HG03066 (cell line): Measurements from ENCODE around the gene BAG5.

Source experiments
- ATAC-seq: cut with Tn5 transposase; IDR thresholded peaks from one replicate; pipeline ENCODE4 v1.9.1; 2021; ENCODE audit warnings: low read depth; ENCODE audit not compliant: unreplicated experiment

BAG5 gene

DNA sequence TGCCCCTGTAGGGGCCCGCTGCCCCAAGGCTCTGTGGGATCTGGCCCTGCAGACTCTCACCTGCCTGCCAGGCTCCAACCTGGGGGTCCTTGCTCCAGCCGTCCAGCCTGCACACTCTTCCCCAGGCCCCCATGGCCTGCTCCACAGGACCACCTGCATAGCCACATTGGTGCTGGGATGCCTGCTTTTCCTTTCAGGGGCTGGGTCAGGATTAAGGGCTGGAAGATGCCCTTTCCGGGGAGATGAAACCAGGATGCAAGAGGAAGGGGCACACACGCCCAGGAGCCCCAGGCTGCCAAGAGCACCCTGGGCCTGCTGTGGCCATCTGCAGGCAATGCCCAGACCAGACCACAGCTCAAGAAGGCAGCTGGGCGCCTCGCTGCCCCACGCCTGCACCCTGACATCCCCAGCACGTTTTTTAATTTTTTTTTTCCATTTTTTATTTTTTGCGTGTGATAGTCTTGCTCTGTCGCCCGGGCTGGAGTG, 15.0 kb downstream of the BAG5 start:
- ATAC-seq = no peak

DNA sequence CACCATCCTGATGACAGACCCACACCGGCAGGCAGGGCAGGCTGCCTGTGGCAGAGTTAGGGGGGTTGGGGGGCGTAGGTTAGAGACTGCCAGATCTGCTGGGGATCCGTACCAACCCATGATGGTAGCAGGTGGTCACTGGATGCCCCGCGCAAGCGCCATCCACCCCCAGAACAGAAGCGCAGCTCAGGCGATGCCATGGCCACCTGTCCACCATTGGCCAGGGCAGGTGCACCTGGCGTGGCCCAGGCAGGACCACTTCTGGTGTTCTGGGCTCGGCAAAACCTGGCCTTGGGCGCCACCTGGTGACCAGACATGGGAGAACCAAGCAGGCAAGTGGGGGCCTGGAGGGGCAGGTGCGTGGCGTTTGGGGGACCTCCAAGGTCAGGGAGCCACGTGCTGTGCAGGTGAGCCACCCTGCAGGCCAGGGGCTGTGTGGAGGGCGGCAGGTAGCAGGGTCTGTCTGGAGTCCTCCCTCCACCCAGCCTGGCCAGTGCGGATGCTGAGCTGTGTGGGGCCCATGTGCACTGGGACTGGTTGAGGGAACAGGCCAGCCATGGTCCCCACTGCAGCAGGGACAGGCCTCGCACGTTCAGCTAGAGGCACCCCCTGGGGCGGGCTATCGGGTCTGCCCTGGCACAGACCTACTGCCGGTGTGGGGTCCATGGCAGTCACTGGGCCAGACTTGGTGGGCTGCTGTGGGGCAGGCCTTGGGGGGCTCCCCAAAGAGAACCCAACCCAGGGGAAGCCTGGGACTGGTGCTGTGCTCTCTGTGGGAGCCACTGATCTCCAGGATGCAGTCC, 15.6 kb downstream of the BAG5 start:
- no peak for ATAC-seq

DNA sequence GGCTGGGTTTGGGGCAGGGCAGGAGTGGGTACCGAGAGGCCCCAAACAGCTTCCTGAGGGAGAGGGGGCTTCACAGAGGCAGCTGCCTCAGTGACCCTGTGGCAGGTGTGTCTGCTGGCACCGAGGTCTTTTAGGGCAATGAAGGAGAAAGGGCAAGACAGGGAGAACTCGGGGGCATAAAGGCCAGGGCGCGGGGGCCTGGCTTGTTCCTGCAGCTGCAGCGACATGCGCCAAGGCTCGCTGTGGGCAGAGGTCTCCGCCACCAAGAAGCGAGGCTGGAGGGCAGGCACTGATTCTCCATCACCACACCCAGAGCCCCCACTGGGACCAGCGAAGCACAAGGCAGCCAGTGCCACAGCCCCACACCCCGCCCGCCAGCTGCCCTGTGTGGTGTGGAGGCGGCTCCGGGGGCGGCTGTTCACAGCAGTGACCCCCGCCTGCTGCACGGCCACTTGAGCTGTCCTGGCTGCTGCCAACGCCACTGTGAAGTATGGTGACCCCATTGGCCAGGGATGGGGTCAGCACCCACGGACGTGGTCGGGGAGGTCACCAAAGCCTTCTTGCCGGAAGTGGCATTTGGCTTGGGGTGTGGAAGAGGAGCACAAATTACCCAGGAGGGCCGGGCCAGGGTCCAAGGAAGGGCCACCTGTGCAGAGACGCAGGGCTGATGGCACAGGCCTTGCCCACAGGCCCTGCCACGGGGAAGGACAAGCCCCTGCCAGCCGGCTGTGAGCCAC, 16.4 kb downstream of the BAG5 start:
- ATAC-seq = no peak

DNA sequence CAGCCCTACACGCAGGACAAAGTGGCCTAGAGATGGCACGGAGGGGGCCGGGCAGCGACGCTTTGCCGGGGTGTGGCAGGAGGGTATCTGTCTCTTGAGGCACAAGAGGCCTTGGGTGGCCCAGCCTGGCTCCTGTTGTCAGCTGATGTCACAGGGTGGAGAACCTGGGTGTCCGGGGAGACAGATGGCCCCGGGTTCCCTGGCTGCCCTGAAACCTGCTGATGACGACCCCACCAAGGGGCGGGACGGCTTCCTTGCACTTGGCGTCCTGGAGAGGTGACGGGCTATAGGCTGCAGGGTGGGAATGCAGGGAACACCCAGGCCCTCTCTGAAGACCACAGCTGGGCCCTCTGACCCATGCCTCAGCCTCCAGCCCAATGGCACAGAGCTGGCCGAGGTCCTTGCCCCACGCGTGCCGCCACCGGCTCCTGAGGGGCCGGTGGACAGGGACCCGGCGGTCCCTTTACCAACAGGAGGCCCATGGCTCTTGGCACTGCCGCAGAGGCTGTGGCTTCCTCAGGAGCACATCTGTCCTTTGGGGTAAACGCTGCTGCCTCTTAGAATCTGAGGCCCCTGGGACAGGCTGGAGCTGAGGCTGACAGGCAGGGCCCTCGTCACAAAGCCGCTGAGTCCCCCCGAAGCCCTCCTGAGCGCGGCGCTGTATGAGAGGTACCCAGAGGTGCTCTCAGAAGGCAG, 17.1 kb downstream of the BAG5 start:
- no peak for ATAC-seq

DNA sequence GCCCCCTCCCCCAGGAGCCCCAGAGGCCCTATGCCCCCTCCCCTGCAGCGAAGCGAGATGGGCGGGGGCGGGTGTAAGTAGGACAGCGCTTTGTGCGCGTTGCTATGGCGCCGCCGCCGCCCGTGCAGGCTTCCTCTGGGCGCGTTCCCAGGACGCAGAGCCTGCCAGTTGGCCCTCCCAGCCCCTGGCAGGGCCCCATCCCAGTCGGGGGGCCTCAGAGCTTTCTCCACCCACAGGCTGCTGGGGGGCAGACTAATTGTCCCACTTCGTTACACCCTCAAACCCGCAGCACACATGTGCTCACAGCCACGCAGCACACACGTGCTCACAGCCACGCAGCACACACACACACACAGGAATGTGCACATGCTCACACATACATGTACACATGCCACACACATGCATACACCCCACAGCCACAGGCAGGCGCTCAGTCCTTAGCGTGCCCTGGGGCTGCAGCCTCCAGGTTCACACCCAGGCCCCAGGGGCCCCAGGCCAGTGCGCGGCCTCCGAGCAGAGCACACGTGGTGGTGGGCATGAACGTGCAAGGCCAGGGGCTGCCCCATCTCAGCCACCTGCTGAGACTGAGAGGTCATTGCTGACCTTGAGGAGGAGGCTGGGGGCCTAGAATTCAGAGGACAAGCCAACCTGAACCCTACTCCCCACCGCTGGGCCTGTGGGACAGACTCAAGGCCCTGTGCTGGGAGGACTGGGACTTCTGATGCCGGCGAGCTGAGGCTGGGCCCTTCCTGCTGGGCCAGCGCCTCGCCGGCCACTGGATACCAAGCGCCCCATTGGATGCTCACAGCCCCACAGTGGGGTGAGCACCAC, 17.9 kb downstream of the BAG5 start:
- no peak for ATAC-seq

DNA sequence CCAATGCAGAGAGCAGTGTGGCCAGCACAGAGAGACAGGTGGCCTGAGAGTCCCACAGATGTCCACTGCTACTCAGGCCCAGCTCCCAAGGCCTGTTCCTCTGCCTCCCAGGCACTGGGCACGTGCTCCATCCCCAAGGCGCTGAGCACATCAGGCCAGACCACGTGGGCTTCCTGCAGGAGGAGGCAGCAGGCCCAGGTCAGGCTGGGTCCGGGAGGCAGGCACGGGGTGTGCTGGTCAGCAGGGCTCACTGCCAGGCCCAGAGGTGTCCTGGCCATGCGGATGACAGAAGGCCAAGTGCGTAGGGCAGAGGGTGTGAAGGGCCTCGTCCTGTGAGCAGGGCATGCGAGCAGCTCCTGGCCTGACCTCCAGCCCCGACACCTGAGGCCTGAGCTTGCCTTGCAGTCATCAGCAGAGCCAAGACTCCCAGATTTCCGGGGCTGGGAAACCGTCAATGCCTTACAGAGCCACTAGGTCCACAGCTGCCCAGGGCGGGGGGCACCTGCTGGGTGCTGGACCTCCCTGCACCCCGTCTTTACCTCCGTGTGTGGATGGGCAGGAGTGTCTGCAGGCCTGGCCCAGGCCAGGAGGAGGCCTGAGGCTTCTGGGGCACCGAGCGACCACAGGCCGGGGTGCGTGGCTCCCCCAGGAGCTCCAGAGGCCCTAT, 18.6 kb downstream of the BAG5 start:
- ATAC-seq = no peak

DNA sequence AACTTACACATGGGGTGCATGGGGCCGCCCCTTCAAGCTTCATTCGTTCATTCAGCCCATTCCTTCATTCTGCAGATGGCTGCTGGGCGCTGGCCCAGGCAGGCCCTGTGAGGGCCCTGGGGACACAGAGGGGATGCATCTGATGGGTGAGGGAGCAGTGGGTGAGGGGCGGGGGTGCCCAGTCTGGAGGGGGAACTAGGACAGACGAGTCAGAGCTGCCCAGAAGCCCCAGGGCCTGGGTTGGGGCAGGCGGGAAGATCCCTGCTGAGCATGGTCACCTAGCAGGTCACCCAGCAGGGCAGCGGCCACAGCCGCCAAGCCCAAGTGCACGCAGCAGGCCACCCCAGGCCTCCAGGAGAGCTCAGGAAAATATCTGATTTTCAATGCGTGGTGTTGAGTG, 19.3 kb downstream of the BAG5 start:
- ATAC-seq = no peak

DNA sequence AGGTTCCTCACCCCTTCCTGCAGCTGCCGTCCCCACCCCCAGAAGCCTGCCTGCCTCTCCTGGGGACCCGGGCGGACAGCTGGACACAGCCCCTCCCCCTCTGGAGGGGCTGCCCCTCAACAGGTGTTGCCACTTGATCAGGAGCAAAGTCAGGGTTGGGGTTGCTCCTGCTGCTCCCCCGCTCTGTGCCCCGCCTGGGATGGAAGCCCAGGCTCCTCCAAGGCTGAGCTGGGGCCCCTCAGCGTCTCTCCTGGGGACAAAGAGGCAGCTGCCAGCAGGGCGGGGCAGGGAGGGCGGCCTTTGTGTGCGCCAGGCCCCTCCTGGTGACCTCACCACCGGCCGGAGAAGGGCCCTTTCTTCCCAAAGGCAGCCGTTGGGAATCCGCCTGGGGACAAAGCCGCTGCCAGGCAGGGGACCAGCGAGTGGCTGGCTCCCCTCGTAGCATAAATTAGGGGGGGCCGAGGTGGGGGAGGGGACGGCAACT, 19.8 kb downstream of the BAG5 start:
- ATAC-seq = no peak

DNA sequence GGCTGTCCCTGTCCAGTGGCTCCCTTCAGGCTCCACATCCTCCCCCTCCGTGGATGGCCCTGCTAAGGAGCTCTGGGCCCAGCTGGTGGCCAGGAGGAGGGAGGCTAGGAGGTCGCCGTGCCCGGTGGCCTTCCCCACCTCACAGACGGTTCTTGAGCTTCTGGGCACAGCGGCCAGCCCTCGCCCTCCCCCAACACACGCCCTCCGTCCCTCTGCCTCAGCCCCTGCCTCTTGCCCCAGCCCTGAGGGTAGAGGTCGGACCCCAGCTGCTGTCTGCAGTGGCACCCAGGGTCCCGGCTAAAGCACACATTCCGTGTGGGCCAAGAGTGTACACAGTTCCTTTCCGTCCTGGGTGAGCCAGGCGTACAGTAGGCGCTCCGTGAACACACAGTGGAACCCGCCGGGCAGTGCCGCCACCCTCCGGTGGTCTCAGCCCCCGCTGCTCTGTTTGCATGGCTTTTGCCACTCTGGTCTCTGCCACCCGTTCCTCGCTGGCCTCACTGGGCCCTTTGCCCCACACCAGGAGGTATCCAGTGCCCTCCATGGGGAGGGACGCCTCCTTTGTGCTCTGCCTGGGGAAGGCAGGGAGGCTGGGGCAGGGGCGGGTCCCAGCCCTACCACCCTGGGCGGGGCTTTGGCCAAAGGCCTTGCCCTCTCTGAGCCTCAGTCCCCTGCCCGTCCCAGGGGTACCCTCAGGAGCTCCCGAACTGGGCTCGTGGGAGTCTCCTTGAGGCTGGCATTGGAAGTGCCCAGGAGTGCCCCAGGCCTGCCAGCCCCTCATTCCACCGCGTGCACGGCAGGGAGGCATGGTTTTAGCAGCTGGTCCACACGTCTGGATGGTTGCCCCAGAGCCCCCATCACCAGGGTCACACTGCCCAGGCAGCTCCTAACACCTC, 20.5 kb downstream of the BAG5 start:
- no peak for ATAC-seq

DNA sequence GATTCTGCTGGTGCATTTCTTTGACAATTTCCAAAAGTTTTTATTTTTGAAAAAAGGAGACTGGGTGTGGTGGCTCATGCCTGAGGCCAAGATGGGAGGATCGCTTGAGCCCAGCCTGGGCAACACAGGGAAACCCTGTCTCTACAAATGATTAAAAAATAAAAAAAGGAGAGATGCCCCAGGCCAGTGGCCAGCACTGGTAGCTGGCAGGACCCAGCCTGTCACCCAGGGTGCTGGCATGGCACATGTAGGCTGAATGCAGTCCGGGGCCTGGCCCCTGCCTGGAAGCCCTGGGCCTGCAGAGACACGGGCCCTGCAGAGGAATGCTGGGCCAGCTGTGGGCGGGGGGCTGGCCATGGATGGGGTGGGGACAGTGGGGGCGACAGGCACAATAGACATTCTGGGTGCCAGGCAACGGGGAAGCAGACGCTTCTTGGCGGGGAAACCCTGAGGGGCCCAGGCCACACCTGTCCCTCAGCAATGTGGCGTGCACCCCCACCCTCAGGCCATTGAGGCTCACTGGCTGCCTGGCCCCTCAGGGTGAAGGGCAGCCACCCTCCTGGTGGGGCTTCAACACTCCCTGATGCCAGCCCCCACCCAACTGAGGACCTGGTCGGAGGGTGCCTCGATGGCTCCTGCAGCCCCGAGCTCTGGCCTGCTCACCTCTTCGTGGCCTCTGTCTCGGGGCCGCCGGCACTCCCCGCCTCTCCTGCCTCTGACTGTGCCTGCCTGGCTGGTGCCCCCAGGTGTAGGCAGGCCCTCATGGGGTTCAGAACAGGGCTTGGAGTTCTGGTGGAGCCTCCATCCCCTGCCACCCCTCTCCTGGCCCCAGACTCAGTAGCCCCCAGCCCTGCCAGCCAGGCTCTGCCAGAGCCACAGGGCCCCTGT, 21.4 kb downstream of the BAG5 start:
- no peak for ATAC-seq

DNA sequence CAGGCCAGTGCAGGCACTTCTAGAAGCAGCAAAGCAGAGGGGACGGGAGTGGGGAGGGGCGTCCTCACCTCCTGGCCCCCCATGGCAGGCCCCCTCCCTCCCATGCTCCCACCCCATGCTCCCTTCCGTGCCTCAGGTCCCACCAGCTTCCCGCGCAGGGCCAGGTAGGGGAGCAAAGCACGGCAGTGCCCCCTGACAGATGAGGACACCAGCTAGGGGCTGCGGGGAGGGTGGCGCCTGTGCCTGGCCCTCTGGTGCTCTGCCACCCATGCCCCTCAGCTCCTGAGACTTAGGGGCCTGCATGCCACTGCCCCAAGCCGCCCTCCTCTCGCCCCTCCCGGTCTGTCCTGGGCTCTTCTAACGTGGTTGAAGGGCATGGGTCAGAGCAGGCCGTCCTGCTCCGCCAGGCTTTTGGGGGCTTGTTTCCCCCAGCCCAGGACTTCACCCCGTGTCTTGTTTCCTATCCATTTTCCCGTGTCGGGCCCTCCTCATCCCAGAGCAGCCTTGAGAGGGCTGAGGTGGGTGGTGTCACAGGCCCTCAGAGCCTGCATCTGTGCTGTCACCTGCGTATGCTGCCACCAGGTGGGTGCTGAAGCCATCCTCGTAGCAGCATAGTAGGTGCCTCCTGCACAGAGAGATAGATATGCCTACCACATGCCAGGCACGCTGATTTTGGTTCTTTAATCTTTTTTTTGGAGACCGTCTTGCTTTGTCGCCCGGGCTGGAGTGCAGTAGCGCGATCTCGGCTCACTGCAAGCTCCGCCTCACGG, 23.2 kb downstream of the BAG5 start:
- no peak for ATAC-seq

DNA sequence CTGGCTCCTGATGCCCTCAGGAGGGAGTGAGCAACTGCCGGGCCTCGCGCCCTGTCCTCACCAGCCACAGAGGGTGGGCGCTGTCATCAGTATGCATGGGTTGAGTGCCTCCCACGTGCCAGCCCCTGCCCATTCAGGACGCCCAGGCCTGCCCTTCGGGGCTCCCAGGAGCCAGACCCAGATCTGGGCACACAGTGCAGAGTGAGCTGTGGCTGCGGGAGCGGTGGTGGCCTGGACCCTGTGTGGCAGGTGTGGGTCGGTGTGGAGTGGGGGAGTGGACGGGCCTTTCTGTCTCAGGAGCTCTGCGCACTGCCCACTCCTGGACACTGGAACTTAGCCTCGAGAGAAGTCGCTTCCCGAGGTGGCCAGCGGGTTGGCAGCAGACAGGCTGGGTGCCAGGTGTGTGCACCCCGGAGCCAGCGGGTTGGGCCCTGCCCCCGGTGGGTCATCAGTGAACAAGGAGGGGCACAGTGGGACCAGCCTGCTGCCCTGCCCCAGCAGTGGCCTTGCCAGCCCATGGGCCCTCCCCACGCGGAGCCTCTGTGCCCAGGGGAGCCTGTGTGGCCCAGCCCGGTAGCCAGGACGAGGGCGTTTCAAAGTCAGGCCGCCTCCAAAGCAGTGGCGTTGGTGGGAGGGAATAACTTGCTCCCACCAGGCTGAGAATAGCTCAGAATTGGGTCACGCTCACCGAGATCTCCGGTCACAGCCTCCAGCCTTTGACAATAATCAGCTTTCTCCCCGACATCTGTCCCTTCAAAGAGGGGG, 24.0 kb downstream of the BAG5 start:
- ATAC-seq = no peak

DNA sequence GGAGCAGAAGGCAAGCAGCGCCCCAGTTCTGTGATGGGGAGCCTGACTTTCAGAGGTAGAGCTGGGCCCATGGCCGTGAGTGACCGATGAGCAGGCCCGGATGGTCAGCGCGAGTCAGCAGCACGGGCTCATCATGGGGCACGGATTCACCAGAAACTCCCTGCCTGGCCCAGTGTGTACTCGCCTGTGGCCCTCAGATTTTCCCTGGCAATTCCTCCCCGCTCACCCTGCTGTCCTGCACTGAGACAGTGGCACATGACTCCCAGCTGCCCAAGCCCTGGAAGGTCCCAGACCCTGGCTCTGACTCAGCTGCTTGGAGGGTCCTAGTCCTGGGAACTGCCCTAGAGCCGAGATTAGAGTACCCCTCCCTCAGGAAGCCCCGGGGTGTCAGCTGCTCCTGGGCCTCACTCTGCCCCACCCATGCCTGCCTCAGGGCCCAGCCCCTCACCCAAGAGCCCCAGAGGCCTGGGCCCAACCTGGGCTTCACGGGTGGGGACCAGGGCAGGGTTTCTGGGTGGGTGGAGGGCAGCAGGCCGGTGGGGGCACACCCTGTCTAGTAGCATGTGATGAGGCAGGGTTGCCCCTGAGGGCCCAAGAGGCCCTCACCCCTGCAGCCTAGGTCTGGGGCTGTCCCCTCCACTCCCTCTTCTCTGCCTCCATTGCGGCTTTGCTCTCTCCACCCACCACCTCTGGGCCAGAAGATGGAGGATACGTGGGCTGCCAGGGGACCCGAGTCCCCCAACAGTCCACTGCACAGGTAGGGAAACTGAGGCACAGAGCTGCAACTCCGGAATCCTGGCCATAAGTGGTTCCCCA, 25.1 kb downstream of the BAG5 start:
- no peak for ATAC-seq

DNA sequence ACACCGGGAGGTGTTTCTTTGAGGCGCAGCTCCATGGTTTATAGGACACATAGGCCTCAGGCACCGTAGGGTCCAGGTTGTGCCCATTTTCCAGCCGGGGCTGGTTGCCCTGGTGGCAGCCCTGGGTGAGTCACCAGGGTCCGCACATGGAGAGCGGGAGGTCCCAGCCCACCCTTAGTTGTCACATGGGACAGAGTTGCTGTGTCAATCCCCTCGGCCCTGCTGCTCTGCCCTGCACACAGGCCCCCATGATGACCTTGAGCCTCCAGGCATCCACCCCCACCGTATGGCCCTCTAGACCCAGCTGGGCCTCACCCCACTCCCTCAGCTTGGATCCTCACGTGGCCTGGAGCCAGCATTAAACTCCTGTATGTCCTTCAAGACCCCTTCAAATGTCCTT, 25.8 kb downstream of the BAG5 start:
- ATAC-seq = no peak

DNA sequence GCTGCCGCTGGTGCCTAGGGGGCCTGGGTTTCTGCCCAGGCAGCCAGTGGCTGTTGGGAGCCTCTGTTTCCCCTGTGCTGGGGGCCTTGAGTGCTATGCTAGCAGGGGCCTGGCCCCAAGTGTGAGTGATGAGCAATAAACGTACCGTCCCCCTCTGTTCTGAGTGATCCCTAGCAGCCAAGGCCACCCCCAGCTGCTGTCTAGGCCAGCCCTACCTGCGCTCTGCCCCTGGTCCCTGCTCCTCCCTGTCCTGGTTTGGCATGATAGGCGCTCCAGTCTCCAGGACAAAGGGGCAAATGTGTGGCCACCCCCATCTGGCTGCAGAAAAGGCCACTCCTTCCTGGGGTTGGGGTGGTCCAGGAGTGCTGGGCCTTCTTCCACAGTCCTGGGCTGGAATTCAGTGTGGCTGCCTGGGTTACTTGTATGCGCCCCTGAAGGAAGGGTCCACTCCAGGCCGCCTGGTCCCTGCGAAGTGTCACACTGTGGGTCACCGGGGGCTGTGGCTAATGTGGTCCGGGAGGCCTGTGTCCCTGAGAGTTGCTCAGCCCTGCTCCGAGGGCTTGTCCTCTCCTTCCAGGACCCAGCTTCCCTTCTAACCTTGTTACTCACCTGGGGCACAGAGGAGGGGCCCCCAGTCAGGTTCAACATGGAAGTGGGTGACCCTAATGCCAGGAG, 26.4 kb downstream of the BAG5 start:
- ATAC-seq = no peak
